Islet of Langerhans (tissue), 1 donor: Measurements from ENCODE around the gene HHIPL1.

Experiments used
- FAIRE-seq: peaks from one replicate; lab custom pipeline; 2011; peaks lifted over from hg19 to GRCh38; lab: Jason Lieb, UNC

Gene HHIPL1

DNA sequence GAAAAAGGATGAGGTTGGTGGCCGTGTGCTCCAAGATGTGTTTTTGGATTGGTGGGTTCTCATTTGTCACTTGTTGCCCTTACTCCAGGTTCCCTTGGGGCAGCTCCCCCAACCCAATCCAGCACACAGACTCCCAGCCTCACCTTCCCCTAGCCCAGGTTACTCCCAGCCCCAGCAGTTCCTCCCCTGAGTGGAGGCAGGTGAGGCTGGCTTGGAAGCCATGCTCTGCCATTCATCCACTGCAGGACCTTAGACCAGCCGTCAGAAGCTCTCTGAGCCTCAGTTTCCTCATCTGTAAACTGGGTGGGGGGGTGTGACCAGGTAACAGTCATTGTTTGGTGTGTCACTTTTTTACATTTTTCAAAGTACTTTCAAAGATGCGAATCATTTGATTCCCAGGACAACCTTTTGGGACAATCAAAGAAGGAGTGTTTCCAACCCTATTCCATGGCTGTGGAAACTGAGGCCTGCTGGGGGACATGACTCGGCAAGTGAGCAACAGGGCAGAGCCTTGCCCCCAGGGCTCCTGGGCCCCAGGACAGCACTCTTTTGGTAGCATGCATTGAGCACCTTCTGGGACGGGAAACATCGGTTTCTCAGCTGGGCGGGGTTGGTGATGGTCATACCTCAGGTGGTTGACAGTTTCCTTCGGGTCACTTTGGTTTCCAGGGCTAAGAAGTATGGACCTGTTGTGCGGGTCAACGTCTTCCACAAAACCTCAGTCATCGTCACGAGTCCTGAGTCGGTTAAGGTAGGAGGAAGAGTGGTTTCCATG is 46.4 kb downstream of the HHIPL1 start:
- FAIRE-seq = no peak

DNA sequence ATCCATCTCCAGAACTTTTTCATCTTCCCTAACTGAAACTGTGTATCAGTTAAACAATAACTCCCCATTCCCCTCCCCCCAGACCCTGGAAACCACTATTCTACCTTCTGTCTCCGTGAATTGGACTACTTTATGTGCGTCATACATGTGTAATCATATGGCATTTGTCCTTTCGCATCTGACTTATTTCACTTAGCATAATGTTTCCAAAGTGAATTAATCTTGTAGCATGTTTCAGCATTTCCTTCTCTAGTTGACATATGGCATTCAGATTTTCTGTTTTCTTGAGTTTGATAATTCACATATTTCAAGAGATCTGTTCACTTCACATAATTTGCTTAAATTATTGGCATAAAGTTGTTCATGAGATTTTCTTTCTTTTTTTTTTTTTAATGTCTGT is 49.0 kb downstream of the HHIPL1 start:
- FAIRE-seq = no peak

- FAIRE-seq = no peak
Measured at GRCh38 chr14:99696929-99697328, 52.0 kb downstream of the HHIPL1 start.

GRCh38 chr14:99698236-99698635 is 53.3 kb downstream of the HHIPL1 start:
- no peak for FAIRE-seq

- FAIRE-seq = no peak
Measured at GRCh38 chr14:99698642-99699041, 53.7 kb downstream of the HHIPL1 start.

DNA sequence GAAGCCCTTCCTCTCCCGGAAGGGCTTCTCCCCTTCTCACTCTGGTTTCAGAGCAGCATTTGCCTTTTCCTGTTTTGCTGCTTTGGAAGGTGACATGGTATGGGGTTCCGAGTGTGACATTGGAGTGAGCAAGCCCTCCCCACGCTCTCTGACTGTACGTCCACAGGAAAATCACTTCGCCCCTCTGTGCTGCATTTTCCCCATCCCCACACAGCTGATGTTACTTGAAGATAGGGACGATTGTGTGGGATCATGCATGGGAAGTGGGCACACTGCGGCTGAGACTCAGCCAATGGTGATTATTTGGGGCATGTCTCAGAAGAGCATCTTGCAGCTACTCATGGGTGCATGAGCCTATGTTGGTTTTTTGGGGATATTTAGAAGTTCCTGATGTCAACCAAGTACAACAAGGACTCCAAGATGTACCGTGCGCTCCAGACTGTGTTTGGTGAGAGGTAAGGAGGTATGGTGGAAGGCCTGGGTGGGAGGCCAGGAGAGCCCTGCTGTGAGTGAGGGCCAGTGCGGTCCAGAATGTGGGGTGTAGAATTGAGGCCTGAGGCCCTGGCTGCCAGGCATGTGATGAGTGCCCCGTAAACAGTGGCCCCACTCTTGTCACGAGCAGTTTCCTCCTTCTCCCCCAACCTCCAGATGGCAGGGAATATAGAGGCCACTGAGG is 54.3 kb downstream of the HHIPL1 start:
- FAIRE-seq = no peak

DNA sequence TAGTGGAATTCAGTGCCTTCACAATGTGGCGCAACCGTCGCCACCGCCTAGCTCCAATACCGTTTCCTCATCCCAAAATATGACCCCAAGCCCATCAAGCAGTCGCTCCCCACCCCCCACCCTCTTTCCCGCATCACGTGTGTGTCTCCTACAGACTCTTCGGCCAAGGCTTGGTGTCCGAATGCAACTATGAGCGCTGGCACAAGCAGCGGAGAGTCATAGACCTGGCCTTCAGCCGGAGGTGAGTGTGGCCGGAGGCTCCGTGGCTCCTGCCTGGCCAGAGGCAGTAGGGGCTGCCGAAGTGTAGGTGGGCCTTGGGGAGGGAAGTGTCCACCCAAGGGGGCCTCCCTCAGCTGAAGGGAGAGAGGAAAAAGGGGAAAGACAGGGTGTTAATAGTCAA is 54.9 kb downstream of the HHIPL1 start:
- FAIRE-seq = no peak

GRCh38 chr14:99700379-99700778 is 55.5 kb downstream of the HHIPL1 start:
- no peak for FAIRE-seq

DNA sequence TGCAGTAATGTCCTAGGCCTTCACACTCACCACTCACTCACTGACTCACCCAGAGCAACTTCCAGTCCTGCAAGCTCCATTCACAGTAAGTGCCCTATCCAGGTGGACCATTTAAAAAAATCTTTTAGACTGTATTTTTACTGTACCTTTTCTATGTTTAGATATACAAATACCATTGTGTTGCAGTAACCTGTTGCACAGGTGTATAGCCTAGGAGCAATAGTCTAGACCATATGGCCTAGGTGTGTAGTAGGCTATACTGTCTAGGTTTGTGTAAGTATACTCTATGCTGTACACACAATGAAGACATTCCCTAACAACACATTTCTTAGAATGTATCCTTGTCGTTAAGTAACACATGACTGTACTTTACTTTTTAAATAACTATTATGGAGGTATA is 56.3 kb downstream of the HHIPL1 start:
- FAIRE-seq = no peak

DNA sequence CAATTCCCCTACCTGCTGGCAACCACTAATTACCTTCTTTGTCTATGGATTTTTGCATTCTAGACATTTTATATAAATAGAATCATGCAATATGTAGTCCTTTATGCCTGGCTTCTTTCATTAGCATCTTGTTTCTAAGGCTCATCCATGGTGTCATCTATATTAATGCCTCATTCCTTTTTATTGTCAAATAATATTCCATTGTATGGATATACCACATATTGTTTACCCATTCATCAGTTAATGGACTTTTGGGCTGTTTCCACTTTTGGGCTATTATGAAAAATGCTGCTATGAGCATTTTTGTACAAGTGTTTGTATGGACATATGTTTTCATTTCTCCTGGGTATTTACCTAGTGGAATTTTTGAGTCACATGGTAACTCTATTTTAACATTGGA is 57.2 kb downstream of the HHIPL1 start:
- no peak for FAIRE-seq

DNA sequence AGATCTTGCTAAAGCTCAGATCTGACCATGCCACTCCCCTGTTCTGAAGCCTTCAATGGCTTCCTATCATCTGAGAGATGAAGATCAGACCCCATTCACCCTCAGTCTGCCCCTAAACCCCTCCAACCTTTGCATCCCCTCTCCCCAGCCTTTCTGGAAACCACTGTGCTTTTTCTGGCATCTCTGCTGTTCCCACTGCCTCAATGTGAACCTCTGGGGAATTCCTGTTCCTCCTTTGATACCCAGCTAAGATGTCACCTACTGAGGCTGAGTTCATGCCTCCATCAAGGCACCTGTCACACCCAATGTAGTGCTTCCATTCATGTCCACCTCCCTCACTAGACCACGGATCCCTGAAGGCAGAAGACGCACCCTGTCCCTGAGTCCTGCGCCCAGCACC is 58.5 kb downstream of the HHIPL1 start:
- no peak for FAIRE-seq

DNA sequence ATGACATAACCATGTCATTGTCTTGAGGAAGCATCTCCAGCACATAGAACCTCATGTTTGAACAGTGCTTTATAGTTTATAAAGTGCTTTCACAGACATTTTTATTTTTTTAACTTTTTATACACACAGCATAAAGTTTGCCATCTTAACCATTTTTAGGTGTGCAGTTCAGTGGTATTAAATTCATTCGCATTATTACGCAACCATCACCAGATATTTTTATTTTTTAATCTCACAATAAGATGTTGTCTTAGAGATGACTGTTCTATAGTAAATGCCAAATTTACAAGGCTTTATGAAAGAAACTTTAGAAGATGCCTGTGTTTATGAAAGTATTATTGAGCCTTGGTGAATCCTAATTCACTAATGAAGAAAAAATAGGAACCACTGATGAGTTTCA is 59.1 kb downstream of the HHIPL1 start:
- no peak for FAIRE-seq

GRCh38 chr14:99706107-99706900 is 61.4 kb downstream of the HHIPL1 start:
- FAIRE-seq = no peak

GRCh38 chr14:99707420-99707819 is 62.5 kb downstream of the HHIPL1 start:
- FAIRE-seq = no peak

DNA sequence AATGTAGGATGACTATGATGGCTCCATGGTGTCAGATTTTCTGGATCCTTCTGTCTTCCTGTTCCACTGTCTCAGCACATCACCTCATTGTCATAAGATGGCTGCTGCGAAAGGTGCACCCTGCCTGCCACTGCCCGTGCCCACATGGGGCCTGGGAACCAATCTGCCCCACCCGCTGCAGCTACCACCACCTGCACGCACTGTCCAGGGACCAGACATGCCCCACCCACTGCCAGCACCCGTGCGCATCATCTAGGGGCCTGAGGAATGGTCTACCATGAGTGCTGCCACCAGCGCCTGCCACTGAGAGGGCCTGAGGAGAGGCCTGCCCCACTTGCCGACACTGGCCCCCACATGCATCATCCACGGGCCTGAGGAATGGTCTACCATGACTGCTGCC is 63.0 kb downstream of the HHIPL1 start:
- FAIRE-seq = no peak

DNA sequence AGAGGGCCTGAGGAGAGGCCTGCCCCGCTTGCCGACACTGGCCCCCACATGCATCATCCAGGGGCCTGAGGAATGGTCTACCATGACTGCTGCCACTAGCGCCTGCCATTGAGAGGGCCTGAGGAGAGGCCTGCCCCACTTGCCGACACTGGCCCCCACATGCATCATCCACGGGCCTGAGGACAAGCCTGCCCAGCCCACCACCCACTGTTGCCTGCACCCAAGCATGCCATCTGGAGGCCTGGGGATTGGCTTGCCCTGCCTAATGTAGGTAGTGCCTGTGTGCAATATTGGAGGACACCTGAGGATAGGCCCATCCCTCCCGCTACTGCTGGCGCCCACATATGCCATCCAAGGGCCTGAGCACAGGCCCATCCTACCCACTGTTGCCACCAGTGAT is 63.5 kb downstream of the HHIPL1 start:
- no peak for FAIRE-seq

GRCh38 chr14:99713972-99714371 is 69.0 kb downstream of the HHIPL1 start:
- no peak for FAIRE-seq

- FAIRE-seq = no peak
Measured at GRCh38 chr14:99715266-99716000, 70.5 kb downstream of the HHIPL1 start.

DNA sequence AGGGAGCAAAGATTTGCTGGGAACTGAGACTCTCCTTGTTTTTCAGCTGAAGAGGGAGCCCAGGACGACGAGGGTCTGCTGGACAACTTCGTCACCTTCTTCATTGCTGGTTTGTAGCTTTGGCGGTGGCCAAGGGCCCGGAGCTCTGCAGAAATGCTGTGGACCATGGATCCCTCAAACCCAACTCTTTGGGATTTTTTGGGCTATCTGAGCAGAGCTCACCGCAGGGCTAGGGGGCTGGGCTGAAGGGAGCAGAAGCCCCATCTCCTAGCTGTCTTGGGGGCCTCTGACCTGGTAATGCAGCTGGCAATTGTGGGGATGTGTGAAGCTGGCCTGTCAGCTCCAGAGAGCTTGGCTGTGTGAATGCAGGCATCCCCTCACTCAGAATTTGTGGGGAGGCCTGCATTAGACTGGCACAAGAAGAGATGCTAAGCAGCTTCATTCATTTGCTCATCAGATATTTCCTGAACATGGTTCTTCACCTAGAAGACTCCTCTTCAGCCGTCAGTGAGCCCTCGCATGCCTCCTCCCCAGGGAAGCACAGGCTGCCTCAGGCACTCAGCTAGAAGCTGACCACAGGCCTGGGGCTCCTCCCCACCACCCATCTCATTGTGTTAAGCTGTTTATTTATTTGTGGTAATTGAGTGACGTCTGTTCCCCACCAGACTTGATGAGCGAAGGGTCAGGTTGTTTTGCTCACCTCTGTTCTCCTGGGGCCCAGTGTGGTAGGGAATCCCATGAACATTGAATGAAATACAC is 71.3 kb downstream of the HHIPL1 start:
- FAIRE-seq = no peak

GRCh38 chr14:99716850-99717681 is 72.1 kb downstream of the HHIPL1 start:
- FAIRE-seq = no peak

DNA sequence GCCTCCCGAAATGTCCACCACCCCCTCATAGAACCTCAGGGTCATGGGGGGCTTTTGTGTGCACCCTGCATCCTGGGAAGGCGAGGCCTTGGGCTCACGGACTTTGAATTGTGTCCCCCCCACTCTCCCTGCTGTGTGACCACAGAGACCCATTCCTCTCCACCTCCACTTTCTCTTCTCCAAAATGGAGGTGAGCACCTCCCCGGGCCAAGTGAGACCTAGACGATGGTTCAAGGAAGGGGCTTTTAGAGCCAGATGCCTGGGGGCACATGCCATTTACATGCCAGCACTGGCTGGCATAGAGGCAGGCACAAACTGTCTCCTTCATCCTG is 72.7 kb downstream of the HHIPL1 start:
- FAIRE-seq = no peak
